RWPE2 (cell line): Measurements from ENCODE around the gene SOAT2.

Experiments used
- ATAC-seq: fragments of 200-7000 bp; cut with Tn5 transposase; 3 replicates; pipeline ENCODE4 v1.9.1; 2021; ENCODE audit warnings: low read depth
- DNase-seq: peaks from one replicate; pipeline ENCODE4 v3.0.0-alpha.2; 2020; ENCODE audit warnings: low spot score
- H3K27ac ChIP-seq: fragments of 450-650 bp; 2 replicates; pipeline ENCODE4 v1.5.1; 2017; ENCODE audit warnings: mild to moderate bottlenecking; ENCODE audit not compliant: poor library complexity, severe bottlenecking
- H3K27me3 ChIP-seq: fragments of 250-450 bp; sonication (Bioruptor Pico); 2 replicates; pipeline ENCODE4 v1.5.1; 2021; ENCODE audit warnings: mild to moderate bottlenecking, moderate library complexity; ENCODE audit not compliant: insufficient read depth, poor library complexity, severe bottlenecking
- H3K36me3 ChIP-seq: fragments of 250-450 bp; sonication (Bioruptor Pico); 2 replicates; pipeline ENCODE4 v1.5.1; 2020; ENCODE audit warnings: low read depth, mild to moderate bottlenecking, moderate library complexity
- H3K4me1 ChIP-seq: fragments of 250-450 bp; sonication (Bioruptor Pico); 2 replicates; pipeline ENCODE4 v1.5.1; 2021; ENCODE audit warnings: mild to moderate bottlenecking, moderate library complexity; ENCODE audit not compliant: insufficient read depth, poor library complexity, severe bottlenecking
- H3K4me3 ChIP-seq: fragments of 250-450 bp; sonication (Bioruptor Pico); 2 replicates; pipeline ENCODE4 v1.5.1; 2021; ENCODE audit warnings: mild to moderate bottlenecking, moderate library complexity; ENCODE audit not compliant: severe bottlenecking
- H3K9me3 ChIP-seq: fragments of 250-450 bp; sonication (Bioruptor Pico); 2 replicates; pipeline ENCODE4 v1.5.1; 2021; ENCODE audit warnings: mild to moderate bottlenecking, moderate library complexity; ENCODE audit not compliant: severe bottlenecking
- TF ChIP-seq, protein P1 (sequence below): fragments of 450-650 bp; IDR thresholded peaks from one replicate; pipeline ENCODE4 v1.5.1; 2017; ENCODE audit warnings: mild to moderate bottlenecking, moderate library complexity; ENCODE audit not compliant: poor library complexity, severe bottlenecking

Gene SOAT2

DNA sequence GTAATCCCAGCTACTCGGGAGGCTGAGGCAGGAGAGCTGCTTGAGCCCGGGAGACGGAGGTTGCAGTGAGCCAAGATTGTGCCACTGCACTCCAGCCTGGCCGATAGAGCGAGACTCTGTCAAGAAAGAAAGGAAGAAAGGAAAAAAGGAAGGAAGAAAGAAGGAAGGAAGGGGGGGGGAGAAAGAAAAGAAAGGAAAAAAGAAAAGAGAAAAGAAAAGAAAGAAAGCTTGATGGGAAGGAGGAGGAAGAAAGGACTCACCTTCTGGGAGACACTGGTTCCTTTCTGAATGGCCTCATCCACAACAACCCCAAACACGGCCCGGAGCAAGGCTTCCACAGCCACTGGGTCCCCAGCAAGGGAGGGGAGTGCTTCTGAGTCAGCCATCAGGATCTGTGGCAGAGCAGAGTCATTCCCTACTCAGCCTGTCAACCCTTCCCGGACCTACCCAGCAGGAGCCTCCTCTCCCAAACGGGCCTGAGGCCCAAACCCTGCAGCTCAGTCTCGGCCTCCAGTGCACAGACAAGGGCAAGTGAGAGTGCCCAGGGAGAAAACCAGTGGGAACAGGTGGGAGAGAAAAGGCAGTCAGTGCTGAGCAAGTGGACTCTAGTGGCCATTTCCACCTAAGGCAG, 69.9 kb downstream of the SOAT2 start:
- Histone ChIP-seq H3K9me3 (no peaks in the 10 kb centered on the region), H3K27me3 (no peaks in the 10 kb centered on the region), H3K4me3 (no peak overlapping the region), H3K27ac (no peak overlapping the region), H3K36me3 (no peaks in the 10 kb centered on the region), H3K4me1 (no peaks in the 10 kb centered on the region)
- DNase-seq (no peak), ATAC-seq (no peak)
- TF ChIP-seq, protein P1, sequence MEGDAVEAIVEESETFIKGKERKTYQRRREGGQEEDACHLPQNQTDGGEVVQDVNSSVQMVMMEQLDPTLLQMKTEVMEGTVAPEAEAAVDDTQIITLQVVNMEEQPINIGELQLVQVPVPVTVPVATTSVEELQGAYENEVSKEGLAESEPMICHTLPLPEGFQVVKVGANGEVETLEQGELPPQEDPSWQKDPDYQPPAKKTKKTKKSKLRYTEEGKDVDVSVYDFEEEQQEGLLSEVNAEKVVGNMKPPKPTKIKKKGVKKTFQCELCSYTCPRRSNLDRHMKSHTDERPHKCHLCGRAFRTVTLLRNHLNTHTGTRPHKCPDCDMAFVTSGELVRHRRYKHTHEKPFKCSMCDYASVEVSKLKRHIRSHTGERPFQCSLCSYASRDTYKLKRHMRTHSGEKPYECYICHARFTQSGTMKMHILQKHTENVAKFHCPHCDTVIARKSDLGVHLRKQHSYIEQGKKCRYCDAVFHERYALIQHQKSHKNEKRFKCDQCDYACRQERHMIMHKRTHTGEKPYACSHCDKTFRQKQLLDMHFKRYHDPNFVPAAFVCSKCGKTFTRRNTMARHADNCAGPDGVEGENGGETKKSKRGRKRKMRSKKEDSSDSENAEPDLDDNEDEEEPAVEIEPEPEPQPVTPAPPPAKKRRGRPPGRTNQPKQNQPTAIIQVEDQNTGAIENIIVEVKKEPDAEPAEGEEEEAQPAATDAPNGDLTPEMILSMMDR: no peak
